Ureter (tissue), 1 donor: ENCODE data around the gene ADARB2. TPM values are rescaled to one million over a fixed set of nuclear protein-coding genes. Genes with fewer than 3 reads are reported as not detected.

Source experiments
- DNase-seq: peaks from one replicate; pipeline ENCODE4 v3.0.0-alpha.2; 2020; ENCODE audit warnings: low spot score
- total RNA-seq: library from RNA; stranded (reverse); gene quantifications from one replicate; pipeline ENCODE4 v1.2.4, GENCODE V29; 2023
- donor health status: DM: yes; HTN: yes; CAD: no.

Gene ADARB2
- total RNA-seq, 1 donor from 2014 or later: not detected

DNA sequence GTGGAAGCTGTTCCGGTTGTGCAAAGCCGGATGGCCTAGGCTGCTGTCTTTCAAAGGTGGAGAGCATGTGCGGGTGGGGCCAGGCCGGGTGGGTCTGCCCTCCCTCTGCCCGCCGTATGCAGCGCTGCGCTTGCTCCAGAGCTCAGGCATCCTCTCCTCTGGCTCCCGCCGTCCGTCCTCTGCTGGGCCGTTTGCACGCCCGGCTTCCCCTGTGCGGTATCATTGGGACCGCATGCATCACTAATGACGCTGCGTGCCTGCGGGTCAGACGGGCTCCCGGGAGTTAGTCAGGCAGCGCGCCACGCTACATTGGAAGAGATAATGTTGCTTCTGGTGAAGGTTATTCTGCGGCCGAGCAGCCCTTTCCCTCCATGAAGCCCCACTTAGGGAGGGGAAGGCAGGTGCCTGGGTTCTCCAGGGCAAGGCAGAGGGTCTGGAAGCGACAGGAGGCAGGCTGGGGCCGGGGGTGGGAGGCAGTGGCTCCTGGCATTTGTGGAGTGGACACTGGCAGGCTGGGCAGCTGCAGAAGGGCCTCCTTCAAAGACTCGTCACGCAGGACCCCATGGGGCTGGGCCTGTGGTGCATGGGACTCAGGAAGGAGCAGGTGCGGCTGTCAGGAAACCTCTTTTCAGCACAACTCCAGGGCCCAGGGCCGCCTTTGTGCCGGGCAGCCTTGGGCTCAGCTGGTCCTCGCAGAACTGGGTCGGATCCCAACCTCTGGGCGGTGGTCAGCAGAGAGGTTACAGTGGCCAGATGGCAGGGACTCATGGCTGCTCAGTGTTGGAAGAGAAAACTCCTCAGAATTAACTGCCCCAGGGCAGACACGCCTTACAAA is 362.6 kb downstream of the ADARB2 start:
- peak; percentile 22 for DNase-seq

GRCh38 chr10:1373287-1373686 is 364.0 kb downstream of the ADARB2 start:
- peak; percentile 14 for DNase-seq

DNA sequence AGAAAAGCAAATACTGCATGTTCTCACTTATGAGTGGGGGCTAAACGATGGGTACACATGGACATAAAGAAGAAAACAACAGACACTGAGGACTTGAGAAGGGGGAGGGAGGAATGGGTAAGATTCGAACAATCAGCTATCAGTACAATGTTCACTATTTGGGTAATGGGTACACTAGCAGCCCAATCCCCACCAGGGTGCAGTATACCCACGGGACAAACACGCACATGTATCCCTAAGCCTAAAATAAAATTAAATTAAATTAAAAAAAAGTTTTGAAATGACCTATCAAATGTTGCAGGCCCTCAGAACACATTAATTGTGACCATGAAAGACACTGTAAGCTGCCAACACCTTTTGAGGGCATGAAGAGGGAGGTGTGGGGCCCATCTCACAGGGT is 365.1 kb downstream of the ADARB2 start:
- DNase-seq: no peak

GRCh38 chr10:1370298-1370697 is 367.0 kb downstream of the ADARB2 start:
- DNase-seq: no peak

DNA sequence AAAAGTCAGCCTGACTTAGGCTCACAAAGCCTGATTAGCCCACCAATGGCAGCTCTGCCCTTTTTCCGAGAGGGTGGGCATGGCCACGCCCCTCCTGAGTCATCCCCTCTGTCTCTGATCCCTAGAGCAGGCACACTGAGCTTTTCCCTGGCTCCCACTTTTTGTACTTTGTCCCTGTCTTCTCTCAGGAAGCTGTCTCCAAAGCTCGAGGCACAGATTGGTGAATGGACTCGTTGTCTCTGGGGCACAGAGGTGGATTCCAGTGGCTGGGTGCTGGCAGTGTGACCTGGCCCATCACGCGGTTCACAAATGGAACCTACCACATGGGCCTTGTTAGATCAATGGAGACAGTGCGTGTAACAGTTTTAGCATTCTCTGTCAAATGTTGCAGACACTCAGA is 367.7 kb downstream of the ADARB2 start:
- peak; percentile 27 for DNase-seq

DNA sequence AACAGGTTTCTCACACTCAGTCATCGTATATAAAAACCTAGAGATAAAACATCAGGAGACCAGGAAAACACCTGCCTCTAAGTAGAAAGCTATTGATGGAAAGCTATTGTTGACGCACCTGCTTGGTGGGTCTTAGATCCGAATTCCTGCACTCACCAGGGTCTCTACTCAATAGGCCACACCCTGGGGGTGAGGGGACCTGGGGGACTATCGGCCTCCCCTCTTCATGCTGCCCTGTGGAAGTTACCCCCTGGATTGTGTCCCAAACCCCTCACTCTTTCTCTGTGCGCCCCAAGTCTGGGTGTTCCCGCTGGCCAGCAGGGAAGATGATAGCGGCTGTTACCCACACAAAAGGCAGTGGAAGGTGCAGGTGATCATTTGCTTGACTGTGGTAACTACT is 368.1 kb downstream of the ADARB2 start:
- peak; percentile 25 for DNase-seq

DNA sequence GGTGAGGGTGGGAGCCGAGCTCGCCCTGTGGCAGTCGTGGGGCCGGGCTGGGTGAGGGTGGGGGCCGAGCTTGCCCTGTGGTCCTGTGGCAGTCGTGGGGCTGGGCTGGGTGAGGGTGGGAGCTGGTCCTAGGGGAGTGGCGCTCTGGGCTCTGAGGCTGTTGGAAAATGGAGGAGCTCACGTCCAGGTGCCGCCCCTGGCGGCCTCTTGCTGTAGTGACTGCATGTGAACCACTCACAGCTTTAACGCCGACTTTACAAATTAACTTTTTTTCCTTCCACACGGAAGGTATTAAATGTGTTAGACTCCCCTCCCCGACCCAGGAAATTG is 368.5 kb downstream of the ADARB2 start:
- DNase-seq: peak; percentile 42

DNA sequence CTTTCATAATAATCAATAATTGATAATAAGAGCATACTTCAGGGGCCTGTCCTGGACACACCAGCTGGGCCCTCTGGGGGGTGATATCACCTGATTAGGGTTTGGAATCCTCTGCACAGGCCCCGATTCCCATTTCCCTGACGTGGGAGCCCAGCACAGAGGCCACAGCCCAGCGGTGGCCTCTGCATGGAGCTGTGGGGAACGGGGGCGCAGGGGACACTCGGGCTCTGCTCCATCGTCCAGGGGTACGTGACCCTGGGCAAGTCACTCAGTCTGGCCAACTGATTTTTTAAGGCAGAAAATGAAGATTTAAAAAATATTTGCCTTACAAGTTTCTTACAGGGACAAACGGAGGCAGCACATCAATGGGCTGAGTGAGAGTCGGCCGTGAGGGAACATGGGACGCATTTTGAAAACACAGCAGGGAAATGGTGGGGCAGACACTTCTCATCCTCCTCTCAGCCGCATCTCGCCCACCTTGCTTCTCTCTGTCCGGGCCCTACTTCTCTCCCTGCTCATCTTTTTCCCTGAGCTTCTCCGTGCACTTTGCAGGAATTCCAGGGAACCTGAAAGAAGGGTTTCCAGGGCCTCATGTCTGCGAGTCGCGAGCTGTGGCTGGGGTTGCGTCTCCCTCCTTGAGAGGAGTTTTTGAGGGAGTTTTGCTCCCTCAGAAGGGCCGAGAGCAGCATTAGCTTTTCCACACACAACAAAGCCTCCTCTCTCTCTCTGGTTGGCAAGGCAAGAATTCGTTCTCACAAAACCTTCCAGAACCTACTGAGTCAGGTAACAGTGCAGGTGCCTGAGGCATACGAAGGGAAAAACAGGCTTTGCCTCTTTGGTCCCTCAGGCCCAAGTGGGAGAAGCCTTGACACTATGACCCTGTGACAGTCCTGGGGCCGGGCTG is 369.1 kb downstream of the ADARB2 start:
- DNase-seq: no peak

- DNase-seq: peak; percentile 13
Observed at GRCh38 chr10:1366811-1367425, 370.4 kb downstream of the ADARB2 start.

DNA sequence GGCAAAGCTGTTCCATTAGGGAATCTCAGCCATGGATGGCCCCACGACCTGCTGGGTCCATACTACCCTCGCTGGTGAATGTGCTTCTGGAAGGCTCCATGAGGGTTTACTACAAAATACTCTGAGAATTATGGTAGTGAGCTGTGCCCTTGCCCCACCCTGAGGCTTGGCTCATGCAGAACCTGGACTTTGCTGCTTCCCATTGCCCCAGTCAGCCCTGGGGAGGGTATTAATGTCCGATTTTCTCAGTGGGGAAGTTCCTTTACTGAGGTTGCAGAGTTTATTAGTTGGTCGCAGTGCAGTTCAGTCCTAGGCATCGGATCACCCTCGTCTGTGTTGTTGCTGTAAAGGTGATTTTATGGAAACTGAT is 371.0 kb downstream of the ADARB2 start:
- DNase-seq: peak; percentile 13

DNA sequence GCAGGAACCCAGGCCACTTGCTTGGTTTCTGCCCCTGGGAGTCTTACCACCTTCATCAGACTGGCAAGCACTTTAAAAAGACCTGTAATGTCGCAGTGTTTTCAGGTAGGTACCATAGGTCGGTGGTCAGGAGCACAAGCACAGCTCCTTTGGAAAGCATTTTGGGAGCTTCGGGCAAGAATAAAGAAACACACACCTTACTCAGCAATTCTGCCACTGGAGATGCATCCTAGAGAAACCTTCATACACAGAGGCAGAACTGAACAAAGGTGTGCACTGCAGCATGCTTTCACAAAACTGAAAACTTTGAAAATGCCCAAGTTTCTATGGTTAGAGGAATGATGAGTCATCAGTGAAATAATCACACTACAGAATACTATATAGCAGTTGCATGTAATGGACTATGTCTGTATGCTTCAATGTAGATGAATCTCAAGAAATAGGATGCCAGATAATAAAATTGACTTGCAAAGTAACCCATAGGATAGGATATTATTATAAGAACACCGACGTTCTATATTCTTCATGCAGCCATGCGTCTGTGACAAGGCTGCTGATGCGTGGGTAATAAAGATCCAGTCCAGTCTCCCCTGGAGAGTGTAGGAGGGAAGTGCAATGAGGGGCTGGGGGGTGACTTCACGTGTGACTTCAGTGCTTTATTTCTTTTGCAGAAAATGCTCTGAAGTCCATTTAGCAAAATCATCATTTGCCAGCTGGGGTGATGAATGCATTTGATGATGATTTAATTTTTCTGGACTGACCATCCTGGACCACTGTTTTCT is 371.6 kb downstream of the ADARB2 start:
- no peak for DNase-seq

GRCh38 chr10:1364151-1364910 is 373.0 kb downstream of the ADARB2 start:
- no peak for DNase-seq

GRCh38 chr10:1363446-1364121 is 373.7 kb downstream of the ADARB2 start:
- DNase-seq: peak; percentile 40

- DNase-seq: peak; percentile 40
Observed at GRCh38 chr10:1362589-1363445, 374.5 kb downstream of the ADARB2 start.

DNA sequence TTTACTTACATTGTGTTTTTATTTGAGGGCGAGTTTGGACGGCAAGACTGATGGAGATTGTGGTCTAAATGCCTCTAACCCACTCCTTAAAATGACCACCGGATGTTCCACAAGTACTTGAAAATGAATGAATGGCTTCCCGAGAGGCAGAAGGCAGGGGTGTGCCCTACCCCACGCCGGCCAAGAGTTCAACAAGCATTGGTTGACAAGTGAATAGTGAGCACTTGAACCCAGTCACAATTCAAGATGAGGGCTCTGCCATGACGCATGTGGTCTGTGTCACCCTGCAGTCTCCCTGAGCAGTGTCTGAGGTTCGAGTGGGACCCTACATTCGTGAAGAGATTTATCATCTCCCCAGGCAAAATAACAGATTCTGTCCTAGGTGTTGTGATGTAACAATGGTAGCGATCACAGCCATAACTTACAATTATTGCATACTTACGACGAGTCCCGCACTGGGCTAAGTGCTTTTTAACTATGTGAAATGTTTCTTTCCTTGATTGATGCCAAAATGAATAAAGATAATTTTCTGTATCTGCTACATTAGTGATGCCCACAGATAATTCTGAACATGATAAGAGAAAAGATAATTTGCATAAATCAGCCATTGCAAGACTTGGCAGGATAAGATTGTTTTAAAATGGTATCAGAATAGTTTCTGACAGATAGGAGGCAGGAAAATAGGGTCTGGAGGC is 375.8 kb downstream of the ADARB2 start:
- DNase-seq: no peak

DNA sequence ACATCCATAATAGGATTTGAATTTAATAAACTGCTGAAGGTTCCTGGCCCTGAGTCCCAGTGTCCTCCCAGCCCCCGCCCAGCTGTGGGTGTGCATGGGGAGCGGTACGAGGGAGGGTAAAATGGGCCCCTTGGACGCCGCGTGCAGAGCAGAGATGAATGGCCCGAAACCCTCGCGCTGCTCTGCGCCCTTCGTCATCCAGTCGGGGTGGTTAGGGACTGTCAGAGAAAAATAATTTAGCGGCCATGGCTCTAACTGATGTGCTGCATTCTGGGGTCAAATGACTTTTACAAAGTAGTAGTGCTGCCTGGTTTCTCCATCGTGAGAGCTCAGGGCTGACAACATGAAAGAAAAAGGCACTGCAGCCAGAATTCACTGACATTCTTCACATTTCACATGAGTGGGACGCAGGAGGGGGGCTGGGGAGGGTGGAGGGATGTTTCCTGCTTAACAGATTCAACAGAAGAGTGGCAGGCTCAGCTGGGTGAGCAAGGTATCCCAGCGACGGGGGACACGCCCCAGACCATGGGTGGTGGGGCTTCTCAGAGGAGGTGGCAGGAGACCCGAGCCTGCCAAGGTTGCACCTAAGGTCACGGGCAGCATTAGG is 376.7 kb downstream of the ADARB2 start:
- no peak for DNase-seq

- no peak for DNase-seq
Observed at GRCh38 chr10:1360011-1360557, 377.2 kb downstream of the ADARB2 start.

- DNase-seq: no peak
Observed at GRCh38 chr10:1359626-1359955, 377.7 kb downstream of the ADARB2 start.
